SK-N-SH treated with all-trans-retinoic acid at 6 μM for 48 hours (cell line): ENCODE measurements around the gene TUT1.

Source experiments
- ATAC-seq: fragments of 200-7000 bp; cut with Tn5 transposase; 3 replicates; pipeline ENCODE4 v1.9.1; 2020; ENCODE audit warnings: mild to moderate bottlenecking, moderate library complexity
- ARNTL ChIP-seq: fragments of 450-650 bp; formaldehyde crosslinking; IDR thresholded peaks from 2 replicates; pipeline ENCODE4 v1.5.0; 2020; ENCODE audit warnings: low read depth, mild to moderate bottlenecking, moderate library complexity, borderline replicate concordance
- CREB5 ChIP-seq: fragments of 250-450 bp; sonication (Bioruptor Pico); IDR thresholded peaks from 2 replicates; pipeline ENCODE4 v1.5.1; 2020; ENCODE audit warnings: low read depth, mild to moderate bottlenecking, moderate library complexity
- CSDC2 ChIP-seq: fragments of 250-450 bp; sonication (Bioruptor Pico); IDR thresholded peaks from 2 replicates; pipeline ENCODE4 v1.5.0; 2020; ENCODE audit warnings: mild to moderate bottlenecking, moderate library complexity
- ESRRG ChIP-seq: fragments of 250-450 bp; sonication (Bioruptor Pico); IDR thresholded peaks from 2 replicates; pipeline ENCODE4 v1.6.1; 2021; ENCODE audit warnings: mild to moderate bottlenecking
- GLIS3 ChIP-seq: fragments of 250-450 bp; sonication (Bioruptor Pico); IDR thresholded peaks from 2 replicates; pipeline ENCODE4 v1.5.0; 2020; ENCODE audit warnings: mild to moderate bottlenecking, moderate library complexity
- ISL1 ChIP-seq: fragments of 250-450 bp; sonication (Bioruptor Pico); IDR thresholded peaks from 2 replicates; pipeline ENCODE4 v2.1.2; 2022; ENCODE audit warnings: mild to moderate bottlenecking, moderate library complexity
- OSR1 ChIP-seq: fragments of 250-450 bp; sonication (Bioruptor Pico); IDR thresholded peaks from 2 replicates; pipeline ENCODE4 v1.8.0; 2022; ENCODE audit warnings: moderate library complexity, mild to moderate bottlenecking, inconsistent platforms
- PATZ1 ChIP-seq: fragments of 250-450 bp; sonication (Bioruptor Pico); IDR thresholded peaks from 2 replicates; pipeline ENCODE4 v1.8.0; 2020; ENCODE audit warnings: mild to moderate bottlenecking, moderate library complexity, borderline replicate concordance
- POU6F1 ChIP-seq: fragments of 250-450 bp; sonication (Bioruptor Pico); IDR thresholded peaks from 2 replicates; pipeline ENCODE4 v1.8.0; 2021; ENCODE audit warnings: low read depth, mild to moderate bottlenecking, moderate library complexity, borderline replicate concordance
- PPARA ChIP-seq: fragments of 250-450 bp; sonication (Bioruptor Pico); IDR thresholded peaks from 2 replicates; pipeline ENCODE4 v1.5.0; 2020; ENCODE audit warnings: mild to moderate bottlenecking, borderline replicate concordance
- SNAI2 ChIP-seq: fragments of 250-450 bp; sonication (Bioruptor Pico); IDR thresholded peaks from 2 replicates; pipeline ENCODE4 v1.5.0; 2020; ENCODE audit warnings: mild to moderate bottlenecking, moderate library complexity
- TCF4 ChIP-seq: fragments of 250-450 bp; sonication (Bioruptor Pico); IDR thresholded peaks from 2 replicates; pipeline ENCODE4 v1.8.0; 2021; ENCODE audit warnings: mild to moderate bottlenecking, moderate library complexity, borderline replicate concordance
- TOX ChIP-seq: fragments of 250-450 bp; sonication (Bioruptor Pico); IDR thresholded peaks from 2 replicates; pipeline ENCODE4 v1.8.0; 2021; ENCODE audit warnings: mild to moderate bottlenecking, moderate library complexity, borderline replicate concordance
- TSHZ2 ChIP-seq: fragments of 250-450 bp; sonication (Bioruptor Pico); IDR thresholded peaks from 2 replicates; pipeline ENCODE4 v1.5.0; 2020; ENCODE audit warnings: mild to moderate bottlenecking, moderate library complexity
- ZC3H10 ChIP-seq: fragments of 250-450 bp; sonication (Bioruptor Pico); IDR thresholded peaks from 2 replicates; pipeline ENCODE4 v1.5.1; 2021; ENCODE audit warnings: mild to moderate bottlenecking, moderate library complexity
- ZFP3 ChIP-seq: fragments of 250-450 bp; sonication (Bioruptor Pico); IDR thresholded peaks from 2 replicates; pipeline ENCODE4 v1.5.0; 2020; ENCODE audit warnings: mild to moderate bottlenecking, moderate library complexity
- ZFP30 ChIP-seq: fragments of 450-650 bp; formaldehyde crosslinking; IDR thresholded peaks from 2 replicates; pipeline ENCODE4 v1.5.0; 2022; ENCODE audit warnings: mild to moderate bottlenecking, moderate library complexity
- ZNF565 ChIP-seq: fragments of 450-650 bp; formaldehyde crosslinking; conservative IDR thresholded peaks from 2 replicates; pipeline ENCODE4 v1.5.0; 2020; ENCODE audit warnings: low read depth, mild to moderate bottlenecking, moderate library complexity
- ZNF70 ChIP-seq: fragments of 450-650 bp; formaldehyde crosslinking; IDR thresholded peaks from 2 replicates; pipeline ENCODE4 v1.5.0; 2020; ENCODE audit warnings: mild to moderate bottlenecking, moderate library complexity
- ZNF8 ChIP-seq: fragments of 450-650 bp; formaldehyde crosslinking; IDR thresholded peaks from 2 replicates; pipeline ENCODE4 v1.5.0; 2020; ENCODE audit warnings: mild to moderate bottlenecking, moderate library complexity
- TF ChIP-seq, protein P1 (sequence below): fragments of 250-450 bp; sonication (Bioruptor Pico); IDR thresholded peaks from 2 replicates; pipeline ENCODE4 v1.5.1; 2021; ENCODE audit warnings: mild to moderate bottlenecking, moderate library complexity

The TUT1 gene

GRCh38 chr11:62575837-62576236 is 15.5 kb downstream of the TUT1 start:
- TF ChIP-seq ZNF565 (CRISPR knock-in tag), result no peak
- no peak for TF ChIP-seq PATZ1
- no peak for TF ChIP-seq TSHZ2 (CRISPR knock-in tag)
- TF ChIP-seq, protein P1, sequence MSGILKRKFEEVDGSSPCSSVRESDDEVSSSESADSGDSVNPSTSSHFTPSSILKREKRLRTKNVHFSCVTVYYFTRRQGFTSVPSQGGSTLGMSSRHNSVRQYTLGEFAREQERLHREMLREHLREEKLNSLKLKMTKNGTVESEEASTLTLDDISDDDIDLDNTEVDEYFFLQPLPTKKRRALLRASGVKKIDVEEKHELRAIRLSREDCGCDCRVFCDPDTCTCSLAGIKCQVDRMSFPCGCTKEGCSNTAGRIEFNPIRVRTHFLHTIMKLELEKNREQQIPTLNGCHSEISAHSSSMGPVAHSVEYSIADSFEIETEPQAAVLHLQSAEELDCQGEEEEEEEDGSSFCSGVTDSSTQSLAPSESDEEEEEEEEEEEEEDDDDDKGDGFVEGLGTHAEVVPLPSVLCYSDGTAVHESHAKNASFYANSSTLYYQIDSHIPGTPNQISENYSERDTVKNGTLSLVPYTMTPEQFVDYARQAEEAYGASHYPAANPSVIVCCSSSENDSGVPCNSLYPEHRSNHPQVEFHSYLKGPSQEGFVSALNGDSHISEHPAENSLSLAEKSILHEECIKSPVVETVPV (CRISPR knock-in tag), result no peak
- no peak for TF ChIP-seq OSR1 (CRISPR knock-in tag)
- TF ChIP-seq ZFP3 (CRISPR knock-in tag), result no peak
- no peak for TF ChIP-seq PPARA
- TF ChIP-seq GLIS3 (CRISPR knock-in tag), result no peak
- no peak for TF ChIP-seq POU6F1 (CRISPR knock-in tag)
- no peak for ATAC-seq

DNA sequence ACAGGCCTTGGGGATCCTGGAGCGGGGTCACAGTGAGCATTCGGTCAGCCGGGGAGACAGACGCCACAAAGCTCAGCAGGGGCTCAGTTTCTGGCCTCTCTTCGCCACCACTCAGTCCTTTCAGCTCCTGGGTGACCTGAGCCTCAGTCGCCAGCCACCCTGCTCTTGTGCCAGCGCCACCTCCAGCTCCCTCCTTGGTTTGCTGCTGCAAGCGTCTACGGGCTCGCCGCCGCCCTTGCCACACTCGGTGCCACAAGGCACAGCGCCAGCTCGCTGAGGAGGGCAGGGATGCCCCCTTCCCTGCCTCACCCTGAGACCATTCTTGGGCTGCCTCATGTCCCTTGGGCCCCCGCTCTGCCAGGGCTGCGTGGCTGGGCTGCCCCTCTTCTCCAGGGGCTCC is 16.2 kb downstream of the TUT1 start:
- TF ChIP-seq PPARA (no peak), PATZ1 (no peak), POU6F1 (CRISPR knock-in tag) (no peak), ZNF8 (CRISPR knock-in tag) (no peak), ZC3H10 (CRISPR knock-in tag) (no peak), SNAI2 (no peak), CSDC2 (CRISPR knock-in tag) (no peak), ZNF70 (CRISPR knock-in tag) (no peak), TOX (CRISPR knock-in tag) (no peak), ZNF565 (CRISPR knock-in tag) (no peak), ISL1 (CRISPR knock-in tag) (no peak), ESRRG (CRISPR knock-in tag) (no peak), TCF4 (no peak), CREB5 (CRISPR knock-in tag) (no peak), ZFP30 (CRISPR knock-in tag) (no peak), ARNTL (no peak)
- TF ChIP-seq, protein P1 (CRISPR knock-in tag), result no peak
- ATAC-seq, result no peak
